IMR-90 (cell line): Measurements from ENCODE around the gene MBOAT2. TPM values are rescaled to one million over a fixed set of nuclear protein-coding genes. Genes with fewer than 3 reads are reported as not detected.
A peak's percentile ranks its signal among the peaks of the same experiment; 100 is the strongest.

ENCODE experiments used
- ATAC-seq: fragments of 200-7000 bp; cut with Tn5 transposase; 2 replicates; pipeline ENCODE4 v1.9.1; 2020; ENCODE audit warnings: low read depth, mild to moderate bottlenecking, moderate library complexity
- BruUV-seq: library from RNA; stranded (reverse); fragments of 400-500 nt; replicated peaks from 2 replicates; lab custom pipeline; 2021; lab: Mats Ljungman, UMichigan
- CTCF ChIA-PET: fragments of 300-600 bp; formaldehyde crosslinking; extraction: SDS; loops from one replicate; lab custom pipeline; 2021; ENCODE audit warnings: antibody characterized with exemption; lab: Yijun Ruan, JAX
- POLR2A ChIA-PET: fragments of 300-600 bp; sonication (Branson Sonifier 250); formaldehyde crosslinking; loops from one replicate; lab custom pipeline; 2022; ENCODE audit warnings: antibody characterized with exemption; ENCODE audit not compliant: unreplicated experiment; lab: Charles Lee
- DNase-seq: peaks from one replicate; pipeline ENCODE4 v3.0.0; 2013
- H2AFZ ChIP-seq: replicated peaks from 2 replicates; pipeline ENCODE3; 2013; ENCODE audit warnings: low read length, mild to moderate bottlenecking; ENCODE audit not compliant: poor library complexity
- H2AK5ac ChIP-seq: 2 replicates; pipeline ENCODE4 v1.6.1; 2013; ENCODE audit warnings: low read depth, low read length, inconsistent platforms
- H2AK9ac ChIP-seq: replicated peaks from 2 replicates; pipeline ENCODE3; 2013; ENCODE audit warnings: mild to moderate bottlenecking, low read depth, low read length, moderate library complexity; ENCODE audit not compliant: poor library complexity
- H2BK120ac ChIP-seq: 2 replicates; pipeline ENCODE4 v1.6.1; 2013; ENCODE audit warnings: low read depth, low read length, inconsistent platforms
- H2BK15ac ChIP-seq: 3 replicates; pipeline ENCODE4 v1.6.1; 2013; ENCODE audit warnings: low read depth, low read length, inconsistent platforms
- H2BK20ac ChIP-seq: 2 replicates; pipeline ENCODE4 v1.6.1; 2013; ENCODE audit warnings: low read depth, mild to moderate bottlenecking, inconsistent platforms, low read length, moderate library complexity
- H2BK5ac ChIP-seq: 2 replicates; pipeline ENCODE4 v1.6.1; 2013; ENCODE audit warnings: mild to moderate bottlenecking, low read depth, low read length, inconsistent platforms; ENCODE audit not compliant: poor library complexity, severe bottlenecking
- H3K14ac ChIP-seq: replicated peaks from 2 replicates; pipeline ENCODE4 v1.6.1; 2013; ENCODE audit warnings: low read depth, low read length, inconsistent platforms
- H3K18ac ChIP-seq: 2 replicates; pipeline ENCODE4 v1.6.1; 2013; ENCODE audit warnings: low read depth, low read length, control low read depth
- H3K23ac ChIP-seq: 2 replicates; pipeline ENCODE4 v1.6.1; 2013; ENCODE audit warnings: low read depth, low read length, inconsistent platforms
- H3K27ac ChIP-seq: 2 replicates; pipeline ENCODE4 v1.5.1; 2013; ENCODE audit warnings: mild to moderate bottlenecking, control low read depth, low read length; ENCODE audit not compliant: insufficient read depth
- H3K27me3 ChIP-seq: 2 replicates; pipeline ENCODE4 v1.6.1; 2013; ENCODE audit warnings: low read length; ENCODE audit not compliant: control insufficient read depth, insufficient read depth
- H3K36me3 ChIP-seq: 2 replicates; pipeline ENCODE4 v1.6.1; 2013; ENCODE audit warnings: low read length, mixed read lengths; ENCODE audit not compliant: control insufficient read depth, insufficient read depth
- H3K4ac ChIP-seq: 2 replicates; pipeline ENCODE4 v1.6.1; 2013; ENCODE audit warnings: low read depth, low read length, inconsistent platforms
- H3K4me1 ChIP-seq: 2 replicates; pipeline ENCODE4 v1.6.1; 2013; ENCODE audit warnings: low read length, mixed read lengths; ENCODE audit not compliant: control insufficient read depth, insufficient read depth
- H3K4me2 ChIP-seq: 2 replicates; pipeline ENCODE4 v1.6.1; 2013; ENCODE audit warnings: low read depth, mild to moderate bottlenecking, control low read depth, low read length, moderate library complexity
- H3K4me3 ChIP-seq: 2 replicates; pipeline ENCODE4 v1.5.1; 2013; ENCODE audit warnings: low read depth, mild to moderate bottlenecking, control low read depth, low read length, moderate library complexity; ENCODE audit not compliant: insufficient read depth
- H3K56ac ChIP-seq: 2 replicates; pipeline ENCODE4 v1.6.1; 2013; ENCODE audit warnings: low read length, inconsistent platforms; ENCODE audit not compliant: insufficient read depth; ENCODE audit errors: extremely low read depth
- H3K79me1 ChIP-seq, 2 experiments: 2 replicates each; pipeline ENCODE4 v1.6.1; 2013; ENCODE audit warnings: low read length in 2 of 2, inconsistent platforms in 1 of 2, low read depth in 1 of 2
- H3K9ac ChIP-seq: 2 replicates; pipeline ENCODE4 v1.6.1; 2013; ENCODE audit warnings: low read depth, low read length, control low read depth
- H3K9me1 ChIP-seq: 2 replicates; pipeline ENCODE4 v1.6.1; 2013; ENCODE audit warnings: low read length, inconsistent platforms; ENCODE audit not compliant: insufficient read depth
- H3K9me3 ChIP-seq: 2 replicates; pipeline ENCODE4 v1.6.1; 2013; ENCODE audit warnings: low read length; ENCODE audit not compliant: control insufficient read depth, insufficient read depth
- H4K20me1 ChIP-seq: 2 replicates; pipeline ENCODE4 v1.6.1; 2013; ENCODE audit warnings: low read length, inconsistent platforms; ENCODE audit not compliant: insufficient read depth
- H4K5ac ChIP-seq: 2 replicates; pipeline ENCODE4 v1.6.1; 2013; ENCODE audit warnings: mild to moderate bottlenecking, low read depth, low read length, control low read depth
- H4K8ac ChIP-seq, 2 experiments: 2 replicates each; pipeline ENCODE4 v1.6.1; 2013; ENCODE audit warnings: low read depth in 2 of 2, low read length in 2 of 2, control low read depth in 1 of 2, inconsistent platforms in 1 of 2
- H4K91ac ChIP-seq: 2 replicates; pipeline ENCODE4 v1.6.1; 2013; ENCODE audit warnings: low read depth, low read length, inconsistent platforms; ENCODE audit not compliant: insufficient read depth
- CEBPB ChIP-seq: IDR thresholded peaks from 2 replicates; pipeline ENCODE4 v1.6.1; 2012; ENCODE audit warnings: low read depth, low read length, improper control_type of control experiment
- MAFK ChIP-seq: IDR thresholded peaks from 2 replicates; pipeline ENCODE4 v1.6.1; 2012; ENCODE audit warnings: low read depth, low read length, improper control_type of control experiment
- NFE2L2 ChIP-seq: fragments of 150-350 bp; IDR thresholded peaks from 2 replicates; pipeline ENCODE4 v1.6.1; 2016; ENCODE audit warnings: low read depth, mild to moderate bottlenecking, low read length
- WGBS, 2 experiments: methylation state at CpG; one replicate each; pipeline versions ENCODE4 v1.1.5 to v1.1.7; 2013; ENCODE audit warnings: missing lambda C conversion rate in 2 of 2; ENCODE audit not compliant: insufficient read length in 1 of 2; ENCODE audit errors: extremely low coverage in 2 of 2; 5-methylcytosine and 5-hydroxymethylcytosine counted together
- dilution Hi-C: fragments of 300-500 bp; cut with HindIII; formaldehyde crosslinking; loops from one replicate; pipeline ENCODE4 v1.14.3; 2018; ENCODE audit warnings: low sequenced_read_pairs; ENCODE audit not compliant: unreplicated experiment
- in situ Hi-C: fragments of 300-500 bp; cut with MboI; formaldehyde crosslinking; loops from 3 replicates; pipeline ENCODE4 v1.14.3; 2019; ENCODE audit warnings: low sequenced_read_pairs, inconsistent platforms, mixed read lengths
- intact Hi-C: fragments of 100-400 bp; cut with micrococcal nuclease; formaldehyde crosslinking; loops from 2 replicates; pipeline ENCODE4 v1.10.0; 2022
- polyA plus RNA-seq, 3 experiments: library from polyadenylated mRNA; depleted of rRNA; stranded (reverse); fragments of >200 nt; gene quantifications; 2 replicates each; pipeline ENCODE4 v1.2.3, GENCODE V29; 2012; ENCODE audit warnings: low replicate concordance in 1 of 3
- total RNA-seq: library from RNA; depleted of rRNA; stranded (reverse); fragments of >200 nt; gene quantifications from 2 replicates; pipeline ENCODE4 v1.2.3, GENCODE V29; 2012

Gene MBOAT2
- total and polyA plus RNA-seq, 2 of the 4 experiments (the other 2 are of a cell fraction): 33.9 to 102 TPM

GRCh38 chr2:8983571-8983970 is 19.9 kb downstream of the MBOAT2 start:
- no peaks in the 10 kb centered on the region for H4K20me1 ChIP-seq
- WGBS, 2 experiments: no CpG with 5 or more reads among the region's 1 CpG
- no peak overlapping the region for H3K4ac ChIP-seq
- peak; percentile 49; the same call in 1 of the 2 replicates for TF ChIP-seq MAFK
- peak; percentile 80 for TF ChIP-seq NFE2L2
- no peak for TF ChIP-seq CEBPB
- peaks cover 13% of the 10 kb centered on the region for H3K4me1 ChIP-seq
- H3K36me3 ChIP-seq: no peaks in the 10 kb centered on the region
- intact Hi-C loops: no loop called here
- BruUV-seq: no TSS peak
- no peak overlapping the region for H3K14ac ChIP-seq
- dilution Hi-C loops: no loop called here
- H4K91ac ChIP-seq: no peak overlapping the region
- no peak overlapping the region for H3K23ac ChIP-seq
- peaks cover 41 to 68% of the 10 kb centered on the region in 2 experiments for H3K79me1 ChIP-seq
- peak overlapping the region in 1 of 2 experiments; percentile 77; a peak in 1 of 4 replicates for H4K8ac ChIP-seq
- peak overlapping the region; percentile 17; the same call in 1 of the 2 replicates for H3K27ac ChIP-seq
- H2AFZ ChIP-seq: no peak overlapping the region
- H3K9me1 ChIP-seq: peaks cover 4% of the 10 kb centered on the region; the same call in 1 of the 2 replicates
- H2AK5ac ChIP-seq: no peak overlapping the region
- no peaks in the 10 kb centered on the region for H3K27me3 ChIP-seq
- H3K56ac ChIP-seq: no peak overlapping the region
- no peak overlapping the region for H3K4me3 ChIP-seq
- H3K9me3 ChIP-seq: no peaks in the 10 kb centered on the region
- ChIA-PET CTCF (no interaction called here), POLR2A (no interaction called here)
- no peak overlapping the region for H2BK15ac ChIP-seq
- 0 out of 2 replicates have a peak overlapping the region, but pooled peaks have one; percentile 1 for H2BK120ac ChIP-seq
- no peak overlapping the region; the same call in 1 of the 2 replicates for H3K4me2 ChIP-seq
- no peak overlapping the region for H3K9ac ChIP-seq
- H4K5ac ChIP-seq: no peak overlapping the region
- in situ Hi-C loops: no loop called here
- DNase-seq (no peak), ATAC-seq (peak; percentile 50; the same call in 1 of the 2 replicates)
- H2AK9ac ChIP-seq: no peak overlapping the region
- no peak overlapping the region for H2BK20ac ChIP-seq
- peak overlapping the region; percentile 85 for H2BK5ac ChIP-seq
- no peak overlapping the region for H3K18ac ChIP-seq
